ENCODE results near the gene SPIC. TPM values are rescaled to one million over a fixed set of nuclear protein-coding genes. Genes with fewer than 3 reads are reported as not detected.

Gene SPIC
- total RNA-seq, 1 experiment from 2014 or later: not detected

GRCh38 chr12:101441461-101442224 is 33.5 kb upstream of the SPIC start:
- Histone ChIP-seq H3K4me2 (ENCODE audit: insufficient read depth, insufficient read length, low read length) (no peak overlapping the region), H4K5ac (ENCODE audit: insufficient read length, low read depth, low read length) (no peak overlapping the region), H3K9me3 (ENCODE audit: control insufficient read depth, low read depth, low read length) (no peaks in the 10 kb centered on the region), H3K79me2 (ENCODE audit: insufficient read depth, low read length) (no peaks in the 10 kb centered on the region), H2AK5ac (ENCODE audit: insufficient read length, low read length) (no peak overlapping the region), H3K18ac (ENCODE audit: insufficient read length, low read depth, low read length) (no peak overlapping the region), H4K8ac (replicated peaks; ENCODE audit: insufficient read length, low read depth, low read length) (no peak overlapping the region), H2BK20ac (ENCODE audit: low read depth, low read length, poor library complexity, severe bottlenecking) (no peak overlapping the region), H4K91ac (ENCODE audit: insufficient read length, low read depth, low read length) (no peak overlapping the region), H3K23ac (ENCODE audit: insufficient read length, low read depth, low read length) (no peak overlapping the region), H3K14ac (ENCODE audit: insufficient read depth, low read length) (no peak overlapping the region), H3K4ac (ENCODE audit: low read depth, low read length) (no peak overlapping the region), H2BK12ac (ENCODE audit: insufficient read length, low read depth, low read length) (no peak overlapping the region), H3K56ac (ENCODE audit: insufficient read length, low read depth, low read length) (no peak overlapping the region), H2AFZ (ENCODE audit: low read length) (no peak overlapping the region), H3K4me1 (ENCODE audit: insufficient read depth, low read length) (no peaks in the 10 kb centered on the region), H3K23me2 (ENCODE audit: insufficient read length, low read depth, low read length, poor library complexity, severe bottlenecking) (no peaks in the 10 kb centered on the region), H3K79me1 (ENCODE audit: insufficient read depth, low read depth, low read length, poor library complexity, severe bottlenecking) (no peaks in the 10 kb centered on the region), H4K20me1 (ENCODE audit: control insufficient read depth, insufficient read depth, insufficient read length) (no peaks in the 10 kb centered on the region), H3K27ac (ENCODE audit: insufficient read length, low read depth, low read length) (no peak overlapping the region), H2BK15ac (ENCODE audit: low read depth, low read length) (no peak overlapping the region), H3K27me3 (ENCODE audit: insufficient read depth, low read length) (no peaks in the 10 kb centered on the region), H3T11ph (ENCODE audit: low read length) (no peak overlapping the region), H3K9ac (ENCODE audit: extremely low read depth, insufficient read length, low read length) (no peak overlapping the region), H2BK120ac (ENCODE audit: low read depth, low read length, poor library complexity, severe bottlenecking) (no peak overlapping the region), H2BK5ac (ENCODE audit: insufficient read length, low read length) (no peak overlapping the region)
- no peak overlapping the region for H3K4me3 Mint-ChIP-seq
- no peak overlapping the region for H3K27ac Mint-ChIP-seq
- no peaks in the 10 kb centered on the region for H3K36me3 Mint-ChIP-seq (ENCODE audit: insufficient read depth in 1 of 3, low read depth in 3 of 3)
- H3K27me3 Mint-ChIP-seq (ENCODE audit: low read depth): peaks cover 1% of the 10 kb centered on the region; the same call in 1 of the 2 replicates
- no peak for TF ChIP-seq CTCF (conservative IDR thresholded peaks at IDR 0.05)
- no peak for DNase-seq
- H3K9me3 Mint-ChIP-seq: no peaks in the 10 kb centered on the region
- H3K4me1 Mint-ChIP-seq: no peaks in the 10 kb centered on the region
